ENCODE results near the gene CNOT2.
"Not testable (repeated sequence)": the region's sequence is repeated elsewhere in the genome, so short reads cannot be mapped to it uniquely, and the experiment has no call there.

CNOT2 gene

GRCh38 chr12:70367258-70368141, 124.3 kb downstream of the CNOT2 start:
- DNase-seq, result no peak

DNA sequence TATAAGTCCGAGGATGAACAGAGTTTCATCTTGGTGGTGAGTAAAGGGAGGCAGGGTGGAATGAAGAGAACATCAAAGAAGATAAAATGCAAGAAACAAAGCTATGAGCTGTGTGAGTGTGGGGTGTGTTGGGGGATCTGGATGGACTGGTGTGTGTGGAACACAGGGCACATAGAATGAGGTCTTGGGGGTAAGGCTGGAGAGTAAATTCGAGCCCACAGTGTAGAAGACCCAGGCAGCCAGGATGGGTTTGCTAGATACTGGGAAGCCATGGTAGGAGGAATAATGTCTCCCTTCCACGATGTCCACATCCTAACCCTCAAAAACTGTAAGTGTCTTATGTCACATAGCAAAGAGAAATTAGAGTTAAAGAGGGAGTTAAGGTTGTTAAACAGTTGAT, 129.6 kb downstream of the CNOT2 start:
- no peak for DNase-seq

GRCh38 chr12:70379846-70380245, 136.6 kb downstream of the CNOT2 start:
- no peak for DNase-seq

- no peak for DNase-seq
Measured at GRCh38 chr12:70383484-70383883, 140.3 kb downstream of the CNOT2 start.

GRCh38 chr12:70383886-70384285, 140.7 kb downstream of the CNOT2 start:
- DNase-seq, result no peak

GRCh38 chr12:70386771-70387170, 143.5 kb downstream of the CNOT2 start:
- no peak for DNase-seq

DNA sequence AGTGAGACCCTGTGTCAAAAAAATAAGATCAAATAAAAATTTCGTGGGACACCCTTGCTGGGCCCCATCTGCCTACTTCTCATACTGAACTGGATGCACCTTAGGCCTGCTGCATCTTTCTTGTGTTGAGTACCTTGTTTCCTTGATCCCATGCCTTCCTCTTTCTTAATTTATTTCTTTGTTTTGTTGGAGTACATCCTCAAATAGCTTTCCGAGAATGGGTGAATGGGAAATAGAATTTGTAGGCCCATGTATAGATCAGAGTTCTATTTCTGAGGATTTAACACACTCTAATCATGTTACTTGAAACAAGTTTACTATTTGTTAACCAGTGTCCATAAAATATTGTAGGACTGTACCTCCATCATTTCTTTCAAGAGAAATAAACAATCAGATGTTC, 146.4 kb downstream of the CNOT2 start:
- DNase-seq, result no peak

GRCh38 chr12:70392631-70393030, 149.4 kb downstream of the CNOT2 start:
- DNase-seq, result not testable (repeated sequence)

GRCh38 chr12:70393787-70394499, 150.7 kb downstream of the CNOT2 start:
- DNase-seq, result no peak

DNA sequence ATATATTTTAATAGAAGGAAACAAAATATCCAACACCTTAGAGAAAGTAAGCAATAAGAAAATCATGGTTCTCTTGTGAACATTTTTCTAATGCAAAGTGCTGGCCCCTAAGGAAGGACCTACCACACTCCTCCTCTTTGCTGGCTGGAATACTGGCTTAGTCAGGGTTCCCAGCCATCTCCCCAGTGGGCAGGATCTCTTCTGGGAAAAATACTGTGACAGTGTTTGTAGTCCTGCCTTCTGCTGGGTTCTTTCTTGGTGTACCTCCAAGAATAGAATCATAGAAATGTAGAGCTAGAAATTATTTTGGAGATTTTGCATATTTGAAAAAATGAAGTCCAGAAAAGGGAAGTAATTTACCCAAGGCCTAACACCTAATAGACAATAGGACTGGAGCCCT, 154.8 kb downstream of the CNOT2 start:
- no peak for DNase-seq

DNA sequence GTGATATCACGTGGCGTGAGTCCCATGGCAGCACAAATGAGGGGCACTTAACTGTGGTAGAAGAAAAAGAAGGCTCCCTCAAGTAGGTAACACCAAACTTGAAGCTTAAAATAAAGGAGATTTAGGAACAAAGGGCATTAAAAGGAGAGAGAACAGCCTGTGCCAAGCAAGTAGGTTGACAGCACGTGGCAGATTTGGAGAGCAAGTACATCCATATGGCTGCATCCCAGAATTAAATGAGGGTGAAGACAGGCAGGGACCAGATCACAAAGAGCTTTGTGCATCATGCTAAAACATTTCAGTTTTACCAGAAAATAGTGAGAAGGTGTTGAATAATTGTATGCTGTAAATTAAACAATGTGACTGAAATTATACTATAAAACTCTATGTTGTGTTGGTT, 155.6 kb downstream of the CNOT2 start:
- no peak for DNase-seq

- DNase-seq, result no peak
Measured at GRCh38 chr12:70399311-70399710, 156.1 kb downstream of the CNOT2 start.

- DNase-seq, result no peak
Measured at GRCh38 chr12:70400124-70400523, 156.9 kb downstream of the CNOT2 start.

- DNase-seq, result no peak
Measured at GRCh38 chr12:70402597-70402996, 159.4 kb downstream of the CNOT2 start.

DNA sequence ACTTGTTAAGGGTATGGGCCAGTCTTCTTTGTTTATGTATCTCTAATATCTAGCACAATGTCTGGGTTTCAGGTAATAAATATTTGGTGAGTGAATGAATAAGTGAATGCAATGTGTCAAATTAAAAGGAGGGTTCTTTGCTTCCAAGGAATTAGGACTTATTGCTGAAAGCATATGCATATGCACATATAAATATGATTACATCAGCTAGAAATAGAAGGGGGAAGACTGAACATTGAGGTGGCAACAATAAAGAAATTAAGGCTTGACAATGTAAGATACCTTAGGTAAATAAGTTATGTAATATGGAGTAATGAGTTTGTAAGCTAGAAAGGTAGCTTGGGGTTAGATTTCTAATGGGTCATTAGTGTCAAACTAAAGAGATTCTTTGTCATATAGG, 160.6 kb downstream of the CNOT2 start:
- no peak for DNase-seq

Data from activated CD4-positive, alpha-beta T cell treated with anti-CD3 and anti-CD28 coated beads for 1 hour (primary cell).